Body of pancreas (tissue), 4 donors: ENCODE measurements around the gene MAGEA9B.
"Not testable (repeated sequence)": the region's sequence is repeated elsewhere in the genome, so short reads cannot be mapped to it uniquely, and the experiment has no call there.

ENCODE experiments used
- POLR2A ChIP-seq, 3 donors: fragments of 450-650 bp; IDR thresholded peaks; one replicate each; pipeline ENCODE4 v1.6.1; 2016; ENCODE audit warnings: antibody characterized with exemption in 3 of 3, mild to moderate bottlenecking in 2 of 3
- TF ChIP-seq, protein P1 (sequence below), 7 experiments: fragments of 450-650 bp in 4 of 7; fragments of 200-600 bp in 3 of 7; sonication (generic) in 3 of 7; IDR thresholded peaks; one replicate each; pipeline ENCODE4 v1.5.1; 2016 to 2019; ENCODE audit warnings: antibody characterized with exemption in 7 of 7

DNA sequence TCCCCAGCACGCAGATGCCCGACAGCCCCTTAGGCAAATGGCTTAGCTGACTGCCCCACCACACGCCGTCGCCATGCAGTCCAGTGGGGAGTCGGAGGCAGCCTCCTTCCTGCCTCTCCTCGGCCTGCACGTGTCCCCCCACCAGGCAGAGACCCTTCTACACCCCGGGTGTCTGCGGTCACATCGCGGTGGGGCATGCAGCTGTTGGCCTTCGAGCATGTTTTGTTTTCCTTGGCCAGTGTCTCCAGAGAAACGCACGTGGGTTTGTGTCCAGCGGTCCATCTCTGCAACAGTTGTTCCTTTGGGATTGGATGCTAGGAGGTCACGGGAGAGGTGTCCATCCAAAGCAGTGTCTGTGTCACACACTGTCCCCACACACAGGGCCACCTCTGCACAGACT is 8.0 kb upstream of the MAGEA9B start, which contains the start of gene HSFX2:
- TF ChIP-seq, protein P1, sequence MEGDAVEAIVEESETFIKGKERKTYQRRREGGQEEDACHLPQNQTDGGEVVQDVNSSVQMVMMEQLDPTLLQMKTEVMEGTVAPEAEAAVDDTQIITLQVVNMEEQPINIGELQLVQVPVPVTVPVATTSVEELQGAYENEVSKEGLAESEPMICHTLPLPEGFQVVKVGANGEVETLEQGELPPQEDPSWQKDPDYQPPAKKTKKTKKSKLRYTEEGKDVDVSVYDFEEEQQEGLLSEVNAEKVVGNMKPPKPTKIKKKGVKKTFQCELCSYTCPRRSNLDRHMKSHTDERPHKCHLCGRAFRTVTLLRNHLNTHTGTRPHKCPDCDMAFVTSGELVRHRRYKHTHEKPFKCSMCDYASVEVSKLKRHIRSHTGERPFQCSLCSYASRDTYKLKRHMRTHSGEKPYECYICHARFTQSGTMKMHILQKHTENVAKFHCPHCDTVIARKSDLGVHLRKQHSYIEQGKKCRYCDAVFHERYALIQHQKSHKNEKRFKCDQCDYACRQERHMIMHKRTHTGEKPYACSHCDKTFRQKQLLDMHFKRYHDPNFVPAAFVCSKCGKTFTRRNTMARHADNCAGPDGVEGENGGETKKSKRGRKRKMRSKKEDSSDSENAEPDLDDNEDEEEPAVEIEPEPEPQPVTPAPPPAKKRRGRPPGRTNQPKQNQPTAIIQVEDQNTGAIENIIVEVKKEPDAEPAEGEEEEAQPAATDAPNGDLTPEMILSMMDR (IDR thresholded peaks at IDR 0.05), result not testable (repeated sequence)
- not testable (repeated sequence) for TF ChIP-seq POLR2A (IDR thresholded peaks at IDR 0.05)
